Panc1 (cell line): ENCODE results near the gene KCTD12. TPM values are rescaled to one million over a fixed set of nuclear protein-coding genes. Genes with fewer than 3 reads are reported as not detected.

ENCODE experiments used
- ATAC-seq: fragments of 200-7000 bp; cut with Tn5 transposase; 2 replicates; pipeline ENCODE4 v1.9.1; 2020; ENCODE audit warnings: mild to moderate bottlenecking, moderate library complexity
- BruUV-seq: library from RNA; stranded (reverse); fragments of 400-500 nt; replicated peaks from 2 replicates; lab custom pipeline; 2021; lab: Mats Ljungman, UMichigan
- CTCF ChIA-PET: fragments of 300-600 bp; sonication (Branson Sonifier 250); formaldehyde crosslinking; loops from one replicate; lab custom pipeline; 2022; ENCODE audit warnings: antibody characterized with exemption; lab: Charles Lee
- POLR2A ChIA-PET: fragments of 300-600 bp; sonication (Branson Sonifier 250); formaldehyde crosslinking; loops from one replicate; lab custom pipeline; 2022; ENCODE audit warnings: antibody characterized with exemption; lab: Charles Lee
- DNase-seq: peaks from one replicate; pipeline ENCODE4 v3.0.0-alpha.2; 2010; ENCODE audit warnings: low read depth, low spot score
- H3K27ac ChIP-seq: 2 replicates; pipeline ENCODE4 v1.5.1; 2011; ENCODE audit warnings: mild to moderate bottlenecking, low read length, inconsistent platforms
- H3K27me3 ChIP-seq: fragments of 200-500 bp; sonication (Bioruptor generic); 2 replicates; pipeline ENCODE4 v1.6.0; 2014; ENCODE audit warnings: low read length, inconsistent platforms; ENCODE audit not compliant: control insufficient read depth, insufficient read depth
- H3K36me3 ChIP-seq: fragments of 200-500 bp; sonication (Bioruptor generic); 2 replicates; pipeline ENCODE4 v1.5.1; 2014; ENCODE audit warnings: inconsistent platforms, mild to moderate bottlenecking, low read length, moderate library complexity; ENCODE audit not compliant: control insufficient read depth, insufficient read depth
- H3K4me1 ChIP-seq: 2 replicates; pipeline ENCODE4 v1.5.1; 2011; ENCODE audit warnings: inconsistent platforms, mild to moderate bottlenecking, low read length, moderate library complexity; ENCODE audit not compliant: control insufficient read depth, insufficient read depth
- H3K4me3 ChIP-seq, 2 experiments: 2 replicates each; pipeline ENCODE4 v1.5.1; 2011 to 2012; ENCODE audit warnings: low read depth in 2 of 2, low read length in 2 of 2, mild to moderate bottlenecking in 2 of 2, inconsistent platforms in 1 of 2, moderate library complexity in 1 of 2
- H3K9me3 ChIP-seq: fragments of 200-500 bp; sonication (Bioruptor generic); 2 replicates; pipeline ENCODE4 v1.5.1; 2014; ENCODE audit warnings: low read depth, mild to moderate bottlenecking, inconsistent platforms, low read length, moderate library complexity; ENCODE audit not compliant: control insufficient read depth, insufficient read depth
- CTCF ChIP-seq: fragments of 450-650 bp; IDR thresholded peaks from 2 replicates; pipeline ENCODE4 v1.5.1; 2017; ENCODE audit warnings: mild to moderate bottlenecking
- POLR2AphosphoS5 ChIP-seq: IDR thresholded peaks from 2 replicates; pipeline ENCODE4 v1.6.1; 2012; ENCODE audit warnings: mild to moderate bottlenecking, low read depth, low read length, moderate library complexity
- REST ChIP-seq, 2 experiments: IDR thresholded peaks; 2 replicates each; pipeline ENCODE4 v1.6.1; 2011 to 2012; ENCODE audit warnings: low read depth in 2 of 2, control low read depth in 1 of 2, low read length in 1 of 2, mild to moderate bottlenecking in 1 of 2, moderate library complexity in 1 of 2; ENCODE audit not compliant: insufficient read depth in 1 of 2
- SIN3A ChIP-seq: IDR thresholded peaks from 2 replicates; pipeline ENCODE4 v1.6.1; 2012; ENCODE audit warnings: low read depth, mild to moderate bottlenecking, low read length, moderate library complexity, borderline replicate concordance; ENCODE audit not compliant: insufficient read depth
- TCF7L2 ChIP-seq: IDR thresholded peaks from 2 replicates; pipeline ENCODE4 v1.6.1; 2011; ENCODE audit warnings: mild to moderate bottlenecking, low read depth, low read length, inconsistent platforms
- in situ Hi-C: cut with HindIII; loops from 2 replicates; pipeline ENCODE4 v1.10.0; 2016; ENCODE audit warnings: low sequenced_read_pairs, low pct_unique_long_range_greater_than_20kb
- intact Hi-C: fragments of 100-400 bp; cut with micrococcal nuclease; formaldehyde crosslinking; loops from one replicate; pipeline ENCODE4 v1.10.0; 2022; ENCODE audit not compliant: unreplicated experiment
- total RNA-seq: library from RNA; stranded (reverse); gene quantifications from one replicate; pipeline ENCODE4 v1.2.1, GENCODE V29; 2021; ENCODE audit not compliant: unreplicated experiment

Gene KCTD12
- total RNA-seq, 1 experiment from 2014 or later, result 0.90 TPM

DNA sequence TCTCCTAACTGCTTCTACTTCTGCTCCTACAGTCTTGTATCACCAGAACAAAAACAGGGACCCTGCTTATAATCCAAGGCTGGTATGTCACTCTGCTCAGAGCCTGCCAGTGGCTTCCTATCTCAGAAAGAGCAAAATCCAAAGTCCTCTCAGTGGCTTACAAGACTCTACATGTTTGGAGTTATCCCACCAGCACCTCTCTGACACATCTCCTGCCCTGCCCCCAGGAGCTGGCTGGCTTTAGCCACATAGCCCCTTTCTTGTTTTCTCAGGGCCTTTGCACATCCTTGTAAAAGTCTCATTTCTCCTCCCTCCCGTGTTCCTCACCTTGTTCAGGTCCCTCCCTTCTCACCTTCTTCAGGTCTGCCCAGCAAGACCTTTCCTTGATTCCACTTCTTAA is 2.2 kb upstream of the KCTD12 start:
- ChIA-PET CTCF (no interaction called here), POLR2A (no interaction called here)
- ATAC-seq, result no peak
- no TSS peak for BruUV-seq
- 0 out of 2 replicates have a peak, but pooled peaks cover 2% of the 10 kb centered on the region for H3K27me3 ChIP-seq
- in situ Hi-C loops (no loop called here), intact Hi-C loops (no loop called here)
- no peak for DNase-seq
- no peaks in the 10 kb centered on the region for H3K36me3 ChIP-seq
- H3K4me1 ChIP-seq, result no peaks in the 10 kb centered on the region
- H3K27ac ChIP-seq, result no peak overlapping the region
- no peaks in the 10 kb centered on the region for H3K9me3 ChIP-seq
- H3K4me3 ChIP-seq, result no peak overlapping the region
- TF ChIP-seq CTCF, result no peak
- no peak for TF ChIP-seq POLR2AphosphoS5
- TF ChIP-seq TCF7L2, result no peak
- TF ChIP-seq REST (IDR thresholded peaks at IDR 0.05; ENCODE audit: insufficient read depth in 1 of 2, low read depth in 2 of 2, low read length in 1 of 2), result no peak
- no peak for TF ChIP-seq SIN3A

- no peaks in the 10 kb centered on the region for H3K4me1 ChIP-seq
- ChIA-PET POLR2A (no interaction called here), CTCF (no interaction called here)
- peak overlapping the region; percentile 46 to 53 for H3K4me3 ChIP-seq
- H3K27me3 ChIP-seq, result 0 out of 2 replicates have a peak, but pooled peaks cover 2% of the 10 kb centered on the region
- no peaks in the 10 kb centered on the region for H3K9me3 ChIP-seq
- no peak for ATAC-seq
- no peak overlapping the region for H3K27ac ChIP-seq
- H3K36me3 ChIP-seq, result no peaks in the 10 kb centered on the region
- BruUV-seq, result no TSS peak
- intact Hi-C loops, result no loop called here
- no peak for DNase-seq
- no peak for TF ChIP-seq SIN3A
- TF ChIP-seq REST (IDR thresholded peaks at IDR 0.05; ENCODE audit: insufficient read depth in 1 of 2, low read depth in 2 of 2, low read length in 1 of 2), result no peak
- no peak for TF ChIP-seq TCF7L2
- no peak for TF ChIP-seq POLR2AphosphoS5
- TF ChIP-seq CTCF, result no peak
- in situ Hi-C loops, result no loop called here
Observed at GRCh38 chr13:76887076-76887563, 915 bp upstream of the KCTD12 start.
